GM23248 (cell line): ENCODE measurements around the gene VEGFB. TPM values are rescaled to one million over a fixed set of nuclear protein-coding genes. Genes with fewer than 3 reads are reported as not detected.
"Not testable (repeated sequence)": the region's sequence is repeated elsewhere in the genome, so short reads cannot be mapped to it uniquely, and the experiment has no call there.

Experiments used
- DNase-seq: peaks from one replicate; pipeline ENCODE4 v3.0.0-alpha.2; 2015
- H2AFZ ChIP-seq: fragments of 200-600 bp; sonication (generic); 2 replicates; pipeline ENCODE4 v1.6.1; 2016; ENCODE audit warnings: antibody characterized with exemption
- H3F3A ChIP-seq: fragments of 200-600 bp; sonication (generic); 2 replicates; pipeline ENCODE4 v1.6.1; 2016; ENCODE audit warnings: mild to moderate bottlenecking, antibody characterized with exemption, mixed run types; ENCODE audit not compliant: insufficient read depth
- H3K27ac ChIP-seq: fragments of 200-600 bp; sonication (generic); 2 replicates; pipeline ENCODE4 v1.5.1; 2016; ENCODE audit warnings: mild to moderate bottlenecking
- H3K27me3 ChIP-seq: fragments of 200-600 bp; sonication (generic); replicated peaks from 2 replicates; pipeline ENCODE4 v1.6.1; 2016; ENCODE audit warnings: mild to moderate bottlenecking; ENCODE audit not compliant: insufficient read depth
- H3K36me3 ChIP-seq: fragments of 200-600 bp; sonication (generic); 2 replicates; pipeline ENCODE4 v1.6.1; 2016; ENCODE audit warnings: low read depth, mild to moderate bottlenecking
- H3K4me1 ChIP-seq: fragments of 200-600 bp; sonication (generic); 2 replicates; pipeline ENCODE4 v1.6.1; 2016; ENCODE audit warnings: mild to moderate bottlenecking; ENCODE audit not compliant: insufficient read depth
- H3K4me2 ChIP-seq: fragments of 200-600 bp; sonication (generic); one replicate; pipeline ENCODE4 v1.6.1; 2016; ENCODE audit warnings: mild to moderate bottlenecking; ENCODE audit not compliant: unreplicated experiment
- H3K4me3 ChIP-seq: fragments of 200-600 bp; sonication (generic); 2 replicates; pipeline ENCODE4 v1.5.1; 2016; ENCODE audit warnings: mild to moderate bottlenecking
- H3K79me2 ChIP-seq: fragments of 200-600 bp; sonication (generic); 2 replicates; pipeline ENCODE4 v1.6.1; 2016; ENCODE audit warnings: mild to moderate bottlenecking; ENCODE audit not compliant: insufficient read depth
- H3K9ac ChIP-seq: fragments of 200-600 bp; sonication (generic); 2 replicates; pipeline ENCODE4 v1.6.1; 2016; ENCODE audit warnings: mild to moderate bottlenecking
- H3K9me2 ChIP-seq: fragments of 200-600 bp; sonication (generic); 2 replicates; pipeline ENCODE4 v1.6.1; 2016; ENCODE audit warnings: mixed run types, mild to moderate bottlenecking, moderate library complexity; ENCODE audit not compliant: insufficient read depth
- H3K9me3 ChIP-seq: fragments of 200-600 bp; sonication (generic); one replicate; pipeline ENCODE4 v1.6.1; 2017; ENCODE audit warnings: low read depth
- H4K20me1 ChIP-seq: fragments of 200-600 bp; sonication (generic); 2 replicates; pipeline ENCODE4 v1.6.0; 2016; ENCODE audit not compliant: insufficient read depth
- EZH2 ChIP-seq: fragments of 200-600 bp; sonication (generic); IDR thresholded peaks from 2 replicates; pipeline ENCODE4 v1.6.1; 2018; ENCODE audit warnings: antibody characterized with exemption, mild to moderate bottlenecking; ENCODE audit not compliant: insufficient read depth, poor library complexity, severe bottlenecking
- EZH2phosphoT487 ChIP-seq: fragments of 200-600 bp; sonication (generic); IDR thresholded peaks from 2 replicates; pipeline ENCODE4 v1.6.1; 2018; ENCODE audit warnings: antibody characterized with exemption, moderate library complexity, mild to moderate bottlenecking, low read depth; ENCODE audit not compliant: insufficient read depth
- WGBS, 2 experiments: methylation state at CpG; one replicate each; pipeline ENCODE4 v1.1.6; 2015 to 2017; ENCODE audit warnings: low lambda C conversion rate in 2 of 2, low coverage in 1 of 2; ENCODE audit errors: missing lambda C conversion rate in 2 of 2; 5-methylcytosine and 5-hydroxymethylcytosine counted together
- in situ Hi-C: fragments of 300-500 bp; cut with MboI; formaldehyde crosslinking; loops from 2 replicates; pipeline ENCODE4 v1.15.0; 2020
- polyA plus RNA-seq: library from polyadenylated mRNA; unstranded; fragments of >200 nt; fragmentation: Nextera tagmentation; extraction: Ambion mirVana; gene quantifications from 2 replicates; pipeline ENCODE4 v1.2.1, GENCODE V29; 2016
- total RNA-seq: library from RNA; depleted of rRNA; stranded (reverse); fragments of >200 nt; shearing (Covaris generic); gene quantifications from 2 replicates; pipeline ENCODE4 v1.2.3, GENCODE V29; 2014

Gene VEGFB
- total and polyA plus RNA-seq, 2 experiments from 2014 or later: 21.6 to 27.8 TPM

GRCh38 chr11:64245797-64246620 lies 11.6 kb downstream of the VEGFB start:
- TF ChIP-seq EZH2 (no peak), EZH2phosphoT487 (no peak)
- H3K4me1 ChIP-seq: 0 out of 2 replicates have a peak, but pooled peaks cover 10% of the 10 kb centered on the region
- in situ Hi-C loops: no loop called here
- no peaks in the 10 kb centered on the region for H3K9me3 ChIP-seq
- H3K9ac ChIP-seq: peak overlapping the region; percentile 92
- H3K9me2 ChIP-seq: no peaks in the 10 kb centered on the region
- H3K4me3 ChIP-seq: peak overlapping the region; percentile 100
- no peaks in the 10 kb centered on the region; the same call in 1 of the 2 replicates for H3K36me3 ChIP-seq
- H3K79me2 ChIP-seq: peaks cover 46% of the 10 kb centered on the region
- no peaks in the 10 kb centered on the region for H3K27me3 ChIP-seq
- 1 to 2% methylated on average over 29 to 45 of the region's 46 CpGs for WGBS, 2 experiments
- peak overlapping the region; percentile 88 for H3K27ac ChIP-seq
- peak overlapping the region; percentile 46; the same call in 1 of the 2 replicates for H2AFZ ChIP-seq
- peak overlapping the region; percentile 81 for H3K4me2 ChIP-seq
- H4K20me1 ChIP-seq: no peaks in the 10 kb centered on the region
- H3F3A ChIP-seq: peaks cover 14% of the 10 kb centered on the region; the same call in 1 of the 2 replicates
- peak; percentile 98 for DNase-seq

- Histone ChIP-seq H3K27ac (peak overlapping the region; percentile 88), H3K79me2 (peaks cover 46% of the 10 kb centered on the region), H3F3A (peaks cover 14% of the 10 kb centered on the region; the same call in 1 of the 2 replicates), H3K9ac (peak overlapping the region; percentile 92), H3K4me3 (peak overlapping the region; percentile 100)
- H2AFZ ChIP-seq, H3K4me1 ChIP-seq, H3K36me3 ChIP-seq, H3K9me2 ChIP-seq, H4K20me1 ChIP-seq, in situ Hi-C loops, DNase-seq, H3K4me2 ChIP-seq, H3K27me3 ChIP-seq, H3K9me3 ChIP-seq: not testable (repeated sequence)
- 0 to 1% methylated on average over 16 to 23 of the region's 43 CpGs for WGBS, 2 experiments
These were observed 12.2 kb downstream of the VEGFB start for GRCh38 chr11:64246621-64246870.

GRCh38 chr11:64246871-64247728 lies 12.7 kb downstream of the VEGFB start, which contains the start of gene PPP1R14B:
Gene PPP1R14B (minus strand): TSS chr11:64246943. CDS start chr11:64246673, 270 bp downstream.
- Histone ChIP-seq H3K36me3 (no peaks in the 10 kb centered on the region; the same call in 1 of the 2 replicates), H3F3A (peaks cover 14% of the 10 kb centered on the region; the same call in 1 of the 2 replicates), H3K9me2 (no peaks in the 10 kb centered on the region), H3K27me3 (no peaks in the 10 kb centered on the region), H3K4me3 (peak within 1 kb of the TSS; percentile 100), H3K4me2 (peak within 1 kb of the TSS; percentile 99), H4K20me1 (no peaks in the 10 kb centered on the region), H3K4me1 (0 out of 2 replicates have a peak, but pooled peaks cover 10% of the 10 kb centered on the region), H3K79me2 (peaks cover 47% of the 10 kb centered on the region), H3K27ac (peak within 1 kb of the TSS; percentile 89), H3K9me3 (no peaks in the 10 kb centered on the region), H2AFZ (peak within 1 kb of the TSS; percentile 82), H3K9ac (peak within 1 kb of the TSS; percentile 92)
- no peak for TF ChIP-seq EZH2
- no peak for TF ChIP-seq EZH2phosphoT487
- DNase-seq: peak; percentile 94
- in situ Hi-C loops: no loop called here
- WGBS, 2 experiments: 0 to 2% methylated on average over 44 to 63 of the region's 74 CpGs

GRCh38 chr11:64247729-64248531 lies 13.5 kb downstream of the VEGFB start:
- no peaks in the 10 kb centered on the region for H4K20me1 ChIP-seq
- peak overlapping the region; percentile 94 for H3K4me3 ChIP-seq
- peak overlapping the region; percentile 99 for H3K4me2 ChIP-seq
- WGBS, 2 experiments: 38 to 55% methylated on average over 20 to 31 of the region's 31 CpGs
- no peaks in the 10 kb centered on the region; the same call in 1 of the 2 replicates for H3K36me3 ChIP-seq
- H3K79me2 ChIP-seq: peaks cover 47% of the 10 kb centered on the region
- in situ Hi-C loops: no loop called here
- no peaks in the 10 kb centered on the region for H3K9me2 ChIP-seq
- no peaks in the 10 kb centered on the region for H3K9me3 ChIP-seq
- H3K4me1 ChIP-seq: peaks cover 9% of the 10 kb centered on the region; the same call in 1 of the 2 replicates
- H3K27me3 ChIP-seq: no peaks in the 10 kb centered on the region
- H3K27ac ChIP-seq: peak overlapping the region; percentile 89
- no peak for DNase-seq
- H2AFZ ChIP-seq: peak overlapping the region; percentile 82
- H3K9ac ChIP-seq: peak overlapping the region; percentile 90
- TF ChIP-seq EZH2phosphoT487 (no peak), EZH2 (no peak)
- peaks cover 14% of the 10 kb centered on the region; the same call in 1 of the 2 replicates for H3F3A ChIP-seq
